MM.1S (cell line): ENCODE measurements around the gene FUZ.

ENCODE experiments used
- DNase-seq: peaks from one replicate; pipeline ENCODE4 v3.0.0-alpha.2; 2015
- H2AFZ ChIP-seq: fragments of 300-600 bp; sonication (generic); 2 replicates; pipeline ENCODE4 v1.6.0; 2016; ENCODE audit warnings: antibody characterized with exemption, low read length
- H3F3A ChIP-seq: fragments of 300-600 bp; sonication (generic); 2 replicates; pipeline ENCODE4 v1.6.1; 2016; ENCODE audit warnings: mild to moderate bottlenecking, antibody characterized with exemption, low read length, moderate library complexity, mixed read lengths; ENCODE audit not compliant: insufficient read depth
- H3K27ac ChIP-seq: fragments of 300-600 bp; sonication (generic); 2 replicates; pipeline ENCODE4 v1.5.1; 2016; ENCODE audit warnings: mild to moderate bottlenecking, low read length
- H3K27me3 ChIP-seq: fragments of 300-600 bp; sonication (generic); replicated peaks from 2 replicates; pipeline ENCODE4 v1.6.0; 2016; ENCODE audit warnings: low read length; ENCODE audit not compliant: insufficient read depth
- H3K36me3 ChIP-seq: fragments of 300-600 bp; sonication (generic); replicated peaks from 2 replicates; pipeline ENCODE4 v1.6.1; 2016; ENCODE audit warnings: mild to moderate bottlenecking, low read length, mixed read lengths; ENCODE audit not compliant: insufficient read depth
- H3K4me1 ChIP-seq: fragments of 300-600 bp; sonication (generic); 2 replicates; pipeline ENCODE4 v1.6.1; 2016; ENCODE audit warnings: low read length, mixed read lengths
- H3K4me2 ChIP-seq: fragments of 300-600 bp; sonication (generic); 2 replicates; pipeline ENCODE4 v1.6.0; 2016; ENCODE audit warnings: low read depth, low read length
- H3K4me3 ChIP-seq: fragments of 300-600 bp; sonication (generic); 2 replicates; pipeline ENCODE4 v1.5.1; 2016; ENCODE audit warnings: low read length, mixed read lengths
- H3K79me2 ChIP-seq: fragments of 300-600 bp; sonication (generic); 2 replicates; pipeline ENCODE4 v1.6.1; 2016; ENCODE audit warnings: mixed run types, low read length, mixed read lengths
- H3K9ac ChIP-seq: fragments of 300-600 bp; sonication (generic); 2 replicates; pipeline ENCODE4 v1.6.1; 2016; ENCODE audit warnings: low read length, mixed read lengths
- H3K9me2 ChIP-seq: fragments of 300-600 bp; sonication (generic); replicated peaks from 2 replicates; pipeline ENCODE4 v1.6.1; 2016; ENCODE audit warnings: mild to moderate bottlenecking, low read length, mixed read lengths; ENCODE audit not compliant: insufficient read depth
- H3K9me3 ChIP-seq: fragments of 300-600 bp; sonication (generic); replicated peaks from 2 replicates; pipeline ENCODE4 v1.6.1; 2016; ENCODE audit warnings: mild to moderate bottlenecking, low read length, mixed read lengths; ENCODE audit not compliant: insufficient read depth
- H4K20me1 ChIP-seq: fragments of 300-600 bp; sonication (generic); 2 replicates; pipeline ENCODE4 v1.6.1; 2016; ENCODE audit warnings: mild to moderate bottlenecking, low read length, moderate library complexity, mixed read lengths; ENCODE audit not compliant: insufficient read depth
- EZH2 ChIP-seq: fragments of 300-600 bp; sonication (generic); optimal IDR thresholded peaks from 2 replicates; pipeline ENCODE3; 2017; ENCODE audit warnings: low read depth, mild to moderate bottlenecking, antibody characterized with exemption, low read length, mixed read lengths
- EZH2phosphoT487 ChIP-seq: fragments of 300-600 bp; sonication (generic); IDR thresholded peaks from 2 replicates; pipeline ENCODE4 v1.6.1; 2018; ENCODE audit warnings: antibody characterized with exemption, low read length
- TF ChIP-seq, protein P1 (sequence below): fragments of 300-600 bp; sonication (generic); IDR thresholded peaks from 2 replicates; pipeline ENCODE4 v1.5.1; 2016; ENCODE audit warnings: antibody characterized with exemption, low read length, mixed read lengths

Gene FUZ

DNA sequence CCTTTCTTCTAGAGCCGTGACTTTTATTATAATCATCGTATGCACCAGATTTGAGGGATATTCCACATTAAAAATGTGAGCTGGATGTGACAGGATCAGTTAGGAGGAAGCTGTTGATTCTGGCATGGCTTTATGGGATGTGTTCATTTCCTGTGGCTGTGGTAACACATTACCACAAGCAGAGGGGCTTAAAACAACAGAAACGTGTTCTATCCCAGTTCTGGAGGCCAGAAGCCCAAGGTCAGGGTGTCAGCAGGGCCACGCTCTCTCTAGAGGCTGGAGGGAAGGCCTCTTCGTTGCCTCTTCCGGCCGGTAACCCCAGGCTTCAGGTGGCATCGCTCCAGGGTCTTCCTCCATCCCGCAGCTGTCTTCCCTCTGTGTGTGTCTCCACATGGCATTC is 19.5 kb upstream of the FUZ start:
- Histone ChIP-seq H3K79me2 (peaks cover under 1% of the 10 kb centered on the region; the same call in 1 of the 2 replicates), H3K4me2 (no peak overlapping the region), H2AFZ (no peak overlapping the region), H3K4me3 (no peak overlapping the region), H4K20me1 (no peaks in the 10 kb centered on the region), H3K27me3 (no peaks in the 10 kb centered on the region), H3K27ac (no peak overlapping the region), H3K9me3 (no peaks in the 10 kb centered on the region), H3K4me1 (no peaks in the 10 kb centered on the region), H3K36me3 (no peaks in the 10 kb centered on the region), H3K9me2 (no peaks in the 10 kb centered on the region), H3K9ac (no peak overlapping the region), H3F3A (no peaks in the 10 kb centered on the region)
- DNase-seq: no peak
- TF ChIP-seq EZH2 (no peak), EZH2phosphoT487 (no peak)
- TF ChIP-seq, protein P1, sequence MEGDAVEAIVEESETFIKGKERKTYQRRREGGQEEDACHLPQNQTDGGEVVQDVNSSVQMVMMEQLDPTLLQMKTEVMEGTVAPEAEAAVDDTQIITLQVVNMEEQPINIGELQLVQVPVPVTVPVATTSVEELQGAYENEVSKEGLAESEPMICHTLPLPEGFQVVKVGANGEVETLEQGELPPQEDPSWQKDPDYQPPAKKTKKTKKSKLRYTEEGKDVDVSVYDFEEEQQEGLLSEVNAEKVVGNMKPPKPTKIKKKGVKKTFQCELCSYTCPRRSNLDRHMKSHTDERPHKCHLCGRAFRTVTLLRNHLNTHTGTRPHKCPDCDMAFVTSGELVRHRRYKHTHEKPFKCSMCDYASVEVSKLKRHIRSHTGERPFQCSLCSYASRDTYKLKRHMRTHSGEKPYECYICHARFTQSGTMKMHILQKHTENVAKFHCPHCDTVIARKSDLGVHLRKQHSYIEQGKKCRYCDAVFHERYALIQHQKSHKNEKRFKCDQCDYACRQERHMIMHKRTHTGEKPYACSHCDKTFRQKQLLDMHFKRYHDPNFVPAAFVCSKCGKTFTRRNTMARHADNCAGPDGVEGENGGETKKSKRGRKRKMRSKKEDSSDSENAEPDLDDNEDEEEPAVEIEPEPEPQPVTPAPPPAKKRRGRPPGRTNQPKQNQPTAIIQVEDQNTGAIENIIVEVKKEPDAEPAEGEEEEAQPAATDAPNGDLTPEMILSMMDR: no peak

DNA sequence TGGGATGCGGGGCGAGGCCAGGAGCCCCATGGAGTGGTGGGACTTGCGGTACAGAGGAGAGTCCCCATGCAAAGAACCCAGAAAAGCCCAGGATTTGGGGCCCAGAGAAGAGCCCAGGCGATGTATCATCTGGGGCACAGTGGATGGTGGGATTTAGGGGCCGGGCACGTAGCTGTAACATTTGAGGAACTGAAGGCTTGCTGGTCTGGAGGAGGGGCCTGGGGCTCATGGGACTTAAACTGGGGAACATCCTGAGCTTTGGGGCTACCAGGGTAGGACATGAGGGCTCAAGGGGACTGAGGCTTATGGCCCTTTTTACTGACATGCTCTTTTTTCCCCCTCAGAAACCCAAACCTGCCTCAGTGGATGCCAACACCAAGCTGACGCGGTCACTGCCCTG is 18.5 kb upstream of the FUZ start:
- Histone ChIP-seq H3F3A (no peaks in the 10 kb centered on the region), H3K4me1 (no peaks in the 10 kb centered on the region), H2AFZ (no peak overlapping the region), H4K20me1 (no peaks in the 10 kb centered on the region), H3K79me2 (peaks cover 8% of the 10 kb centered on the region), H3K27ac (no peak overlapping the region), H3K27me3 (no peaks in the 10 kb centered on the region), H3K4me2 (no peak overlapping the region), H3K9me3 (no peaks in the 10 kb centered on the region), H3K4me3 (no peak overlapping the region), H3K9me2 (no peaks in the 10 kb centered on the region), H3K36me3 (no peaks in the 10 kb centered on the region), H3K9ac (no peak overlapping the region)
- DNase-seq: no peak
- TF ChIP-seq EZH2phosphoT487 (no peak), EZH2 (no peak)
- TF ChIP-seq, protein P1: no peak

DNA sequence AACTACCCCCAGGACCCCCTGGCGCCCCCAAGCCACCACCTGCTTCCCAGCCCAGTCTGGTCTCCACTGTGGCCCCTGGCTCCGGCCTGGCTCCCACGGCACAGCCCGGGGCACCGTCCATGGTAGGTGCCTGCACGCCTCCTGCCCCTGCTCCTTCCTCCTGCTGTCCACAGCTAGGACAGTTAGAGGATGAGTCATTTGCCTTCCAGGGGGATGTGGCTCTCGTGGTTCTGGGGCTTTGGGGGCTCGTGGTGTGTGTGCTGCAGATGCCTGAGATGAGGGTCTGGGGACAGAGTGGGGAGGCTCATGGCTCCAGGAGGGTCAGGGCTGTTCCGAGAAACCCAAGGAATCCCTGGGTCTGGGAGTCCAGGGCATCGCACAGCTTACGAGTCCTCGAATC is 17.7 kb upstream of the FUZ start:
- H3K27me3 ChIP-seq: no peaks in the 10 kb centered on the region
- no peaks in the 10 kb centered on the region; the same call in 1 of the 2 replicates for H3K36me3 ChIP-seq
- H3K4me2 ChIP-seq: no peak overlapping the region
- no peak for DNase-seq
- no peaks in the 10 kb centered on the region for H3K4me1 ChIP-seq
- no peaks in the 10 kb centered on the region for H4K20me1 ChIP-seq
- H3K4me3 ChIP-seq: no peak overlapping the region
- H3K9ac ChIP-seq: no peak overlapping the region
- TF ChIP-seq, protein P1: no peak
- TF ChIP-seq EZH2 (no peak), EZH2phosphoT487 (no peak)
- H3K9me2 ChIP-seq: no peaks in the 10 kb centered on the region
- no peaks in the 10 kb centered on the region for H3F3A ChIP-seq
- no peak overlapping the region for H2AFZ ChIP-seq
- peaks cover 14% of the 10 kb centered on the region for H3K79me2 ChIP-seq
- H3K9me3 ChIP-seq: no peaks in the 10 kb centered on the region
- no peak overlapping the region for H3K27ac ChIP-seq
